Adrenal gland (tissue), 5 donors: ENCODE measurements around the gene DCAF17.

Source experiments
- CTCF ChIP-seq, 6 experiments: fragments of 450-650 bp in 4 of 6; fragments of 200-600 bp in 2 of 6; sonication (generic) in 1 of 6; IDR thresholded peaks; 1 replicate in 5 of 6; 2 replicates in 1 of 6; pipeline versions ENCODE4 v1.5.1 to v1.8.0; 2016 to 2021; ENCODE audit warnings: antibody characterized with exemption in 6 of 6, mild to moderate bottlenecking in 2 of 6, moderate library complexity in 1 of 6
- POLR2A ChIP-seq, 2 donors: fragments of 450-650 bp; IDR thresholded peaks; one replicate each; pipeline ENCODE4 v1.6.1; 2017; ENCODE audit warnings: antibody characterized with exemption in 2 of 2, mild to moderate bottlenecking in 2 of 2, moderate library complexity in 1 of 2
- donor health status: DM: no; HTN: no; CAD: no.

DNA sequence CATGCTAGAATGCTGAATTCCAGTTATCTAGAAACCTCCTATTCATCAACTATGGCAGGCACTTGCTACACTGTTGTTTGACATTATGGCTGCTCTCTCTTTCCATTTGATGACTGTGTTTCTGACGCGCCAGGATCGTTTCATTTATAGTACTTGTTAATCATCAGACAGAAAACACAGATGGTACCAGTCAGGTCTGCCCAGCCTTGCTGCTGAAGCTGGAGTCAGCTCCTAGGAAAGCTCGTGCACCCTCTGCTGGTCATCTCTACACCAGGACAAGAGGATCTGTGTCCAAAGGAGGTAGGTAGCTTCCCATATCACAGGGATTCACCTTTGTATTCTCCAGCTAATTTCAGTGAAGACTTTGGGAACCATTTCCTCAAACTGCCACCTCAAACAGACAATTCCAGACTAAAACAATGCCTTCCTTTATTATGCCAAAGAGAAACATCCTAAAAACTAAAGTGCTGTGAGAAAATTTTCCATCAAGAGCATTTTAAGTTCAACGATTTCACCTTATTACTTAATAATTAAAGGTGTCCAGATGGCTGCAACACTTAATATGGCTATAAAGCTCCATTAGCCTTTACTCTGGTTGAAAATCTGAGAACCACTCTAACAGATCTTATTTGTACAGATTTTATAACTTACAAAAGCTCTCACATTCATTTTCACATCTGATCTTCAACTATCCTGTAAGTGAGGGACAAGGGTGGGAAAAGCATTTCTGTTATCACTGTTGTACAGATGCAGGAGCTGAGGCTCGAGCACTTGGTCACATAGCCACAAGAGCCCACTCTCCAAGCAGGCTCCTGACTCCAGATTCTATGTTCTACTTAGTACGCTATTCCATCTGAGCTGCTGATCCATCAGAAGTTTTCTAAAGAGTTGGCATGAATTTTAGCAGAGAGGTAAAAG lies 17.8 kb upstream of the DCAF17 start:
- TF ChIP-seq CTCF (IDR thresholded peaks at IDR 0.05) (peak; percentile 79 to 89 (median 85)), POLR2A (IDR thresholded peaks at IDR 0.05) (peak in 1 of 2 donors; percentile 26)
